Measurements from ENCODE around the gene TANC1.

TANC1 gene

GRCh38 chr2:159177357-159177756 lies 208.9 kb downstream of the TANC1 start:
- TF ChIP-seq, protein P1, sequence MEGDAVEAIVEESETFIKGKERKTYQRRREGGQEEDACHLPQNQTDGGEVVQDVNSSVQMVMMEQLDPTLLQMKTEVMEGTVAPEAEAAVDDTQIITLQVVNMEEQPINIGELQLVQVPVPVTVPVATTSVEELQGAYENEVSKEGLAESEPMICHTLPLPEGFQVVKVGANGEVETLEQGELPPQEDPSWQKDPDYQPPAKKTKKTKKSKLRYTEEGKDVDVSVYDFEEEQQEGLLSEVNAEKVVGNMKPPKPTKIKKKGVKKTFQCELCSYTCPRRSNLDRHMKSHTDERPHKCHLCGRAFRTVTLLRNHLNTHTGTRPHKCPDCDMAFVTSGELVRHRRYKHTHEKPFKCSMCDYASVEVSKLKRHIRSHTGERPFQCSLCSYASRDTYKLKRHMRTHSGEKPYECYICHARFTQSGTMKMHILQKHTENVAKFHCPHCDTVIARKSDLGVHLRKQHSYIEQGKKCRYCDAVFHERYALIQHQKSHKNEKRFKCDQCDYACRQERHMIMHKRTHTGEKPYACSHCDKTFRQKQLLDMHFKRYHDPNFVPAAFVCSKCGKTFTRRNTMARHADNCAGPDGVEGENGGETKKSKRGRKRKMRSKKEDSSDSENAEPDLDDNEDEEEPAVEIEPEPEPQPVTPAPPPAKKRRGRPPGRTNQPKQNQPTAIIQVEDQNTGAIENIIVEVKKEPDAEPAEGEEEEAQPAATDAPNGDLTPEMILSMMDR (IDR thresholded peaks at IDR 0.05; ENCODE audit: low read length, missing control alignments): no peak

DNA sequence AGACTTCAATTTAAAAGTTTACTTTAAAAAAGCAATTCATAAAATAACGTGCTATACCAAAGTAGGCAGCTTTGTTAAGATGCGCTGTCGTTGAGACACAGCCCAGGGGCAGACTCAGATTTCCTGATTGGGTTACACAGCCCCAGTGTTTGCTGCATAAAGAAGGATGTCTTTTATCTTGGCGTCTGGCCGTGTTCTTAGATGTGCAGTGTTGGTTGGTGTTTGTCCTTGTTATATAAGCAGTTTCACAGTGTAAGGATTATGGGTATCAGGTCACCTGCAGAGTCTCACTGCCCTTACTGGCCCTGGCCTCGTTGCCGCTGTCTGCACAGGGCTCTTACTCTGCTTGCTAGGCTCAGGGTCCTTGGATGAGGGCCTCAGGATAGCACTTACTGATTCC lies 209.5 kb downstream of the TANC1 start:
- no peak for DNase-seq (ENCODE audit: low read depth)
- TF ChIP-seq, protein P1 (IDR thresholded peaks at IDR 0.05; ENCODE audit: low read length, missing control alignments): no peak
- H3K4me3 ChIP-seq (replicated peaks; ENCODE audit: low read depth, low read length): no peak overlapping the region

More at GRCh38 chr2:159177357-159177756, 208.9 kb downstream of the TANC1 start:
- DNase-seq (ENCODE audit: low read depth): no peak
- H3K4me3 ChIP-seq (replicated peaks; ENCODE audit: low read depth, low read length): no peak overlapping the region

GRCh38 chr2:159179096-159179495 lies 210.7 kb downstream of the TANC1 start:
- no peak overlapping the region for H3K4me3 ChIP-seq (replicated peaks; ENCODE audit: low read depth, low read length)
- DNase-seq (ENCODE audit: low read depth): no peak
- TF ChIP-seq, protein P1 (IDR thresholded peaks at IDR 0.05; ENCODE audit: low read length, missing control alignments): no peak

- no peak for DNase-seq (ENCODE audit: low read depth)
- no peak overlapping the region for H3K4me3 ChIP-seq (replicated peaks; ENCODE audit: low read depth, low read length)
- TF ChIP-seq, protein P1 (IDR thresholded peaks at IDR 0.05; ENCODE audit: low read length, missing control alignments): no peak
Observed at GRCh38 chr2:159179696-159180095, 211.3 kb downstream of the TANC1 start.

DNA sequence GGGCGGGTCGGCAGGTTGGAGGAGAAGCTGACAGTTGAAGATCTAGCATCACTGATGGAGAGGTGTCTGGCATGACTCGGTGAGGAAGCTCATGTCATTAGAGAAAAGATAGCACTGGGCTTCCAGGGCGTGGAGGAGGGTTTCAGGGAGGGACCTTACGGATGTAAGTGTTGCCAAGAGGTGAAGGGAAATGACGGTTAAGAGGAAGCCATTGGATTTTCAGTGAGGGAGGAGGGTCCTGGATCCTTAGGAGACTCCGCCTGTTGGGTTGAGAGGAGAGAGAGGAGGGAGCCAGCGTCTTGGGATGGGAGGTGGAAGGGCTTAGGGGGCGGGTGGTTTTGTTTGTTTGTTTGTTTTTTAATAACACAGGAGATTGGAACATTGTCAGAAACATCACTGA lies 214.9 kb downstream of the TANC1 start:
- no peak for DNase-seq (ENCODE audit: low read depth)
- TF ChIP-seq, protein P1 (IDR thresholded peaks at IDR 0.05; ENCODE audit: low read length, missing control alignments): no peak
- H3K4me3 ChIP-seq (replicated peaks; ENCODE audit: low read depth, low read length): no peak overlapping the region

GRCh38 chr2:159185401-159186130 lies 217.1 kb downstream of the TANC1 start:
- peak; percentile 53 for DNase-seq (ENCODE audit: low read depth)
- TF ChIP-seq, protein P1 (IDR thresholded peaks at IDR 0.05; ENCODE audit: low read length, missing control alignments): peak; percentile 51
- H3K4me3 ChIP-seq (replicated peaks; ENCODE audit: low read depth, low read length): no peak overlapping the region

- H3K4me3 ChIP-seq (replicated peaks; ENCODE audit: low read depth, low read length): no peak overlapping the region
- TF ChIP-seq, protein P1 (IDR thresholded peaks at IDR 0.05; ENCODE audit: low read length, missing control alignments): no peak
- no peak for DNase-seq (ENCODE audit: low read depth)
Observed at GRCh38 chr2:159186462-159186861, 218.0 kb downstream of the TANC1 start.
